ENCODE data around the gene DENND6A. TPM values are rescaled to one million over a fixed set of nuclear protein-coding genes. Genes with fewer than 3 reads are reported as not detected.
A peak's percentile ranks its signal among the peaks of the same experiment; 100 is the strongest.

The DENND6A gene
- total RNA-seq, 2 experiments from 2014 or later, result 25.5 to 34.6 TPM

DNA sequence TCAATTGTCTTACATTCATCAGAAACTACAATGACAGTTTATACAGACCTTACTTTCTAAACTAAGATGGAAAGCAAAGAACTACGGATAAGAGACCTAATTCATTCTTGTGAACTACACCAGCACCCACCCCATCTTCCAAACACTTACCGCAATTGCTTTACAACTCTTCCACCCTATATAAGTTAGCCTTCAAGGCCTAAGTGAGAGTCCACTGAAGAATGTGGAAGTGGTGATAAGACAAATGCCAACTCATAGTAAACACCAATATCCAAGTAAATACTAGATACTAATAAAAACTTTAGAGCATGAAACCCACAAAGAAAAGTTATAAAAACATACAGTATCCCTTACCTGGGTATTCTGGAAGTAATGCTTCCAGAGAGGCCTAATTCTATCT, 109.3 kb downstream of the DENND6A start:
- H3K79me2 ChIP-seq (ENCODE audit: insufficient read depth, low read depth, low read length), result peaks cover 86% of the 10 kb centered on the region
- ChIA-PET POLR2A (no interaction called here), CTCF (ENCODE audit: unreplicated experiment) (no interaction called here)
- H2AFZ ChIP-seq (ENCODE audit: low read length), result no peak overlapping the region
- H3K27ac ChIP-seq (ENCODE audit: low read depth, low read length, poor library complexity, severe bottlenecking), result no peak overlapping the region
- peaks cover 85% of the 10 kb centered on the region for H3K36me3 ChIP-seq (ENCODE audit: insufficient read depth, low read length)
- no peaks in the 10 kb centered on the region for H3K9me3 ChIP-seq (ENCODE audit: low read length)
- no peaks in the 10 kb centered on the region for H3K9me2 ChIP-seq (ENCODE audit: insufficient read depth, low read length)
- no peak overlapping the region for H3K4me2 ChIP-seq (ENCODE audit: low read length)
- DNase-seq (ENCODE audit: low spot score), result no peak
- H3K4me1 ChIP-seq (ENCODE audit: insufficient read depth, low read length, poor library complexity, severe bottlenecking), result peaks cover 17% of the 10 kb centered on the region
- BruUV-seq (replicated peaks), result TSS peak; percentile 9
- intact Hi-C loops (cut with micrococcal nuclease; ENCODE audit: unreplicated experiment), result loop anchor here (5.0 kb wide), 2 partner anchors 186 to 411 kb away; no protein-coding TSS in a partner anchor
- H4K20me1 ChIP-seq (ENCODE audit: insufficient read depth, low read length), result 0 out of 2 replicates have a peak, but pooled peaks cover 16% of the 10 kb centered on the region
- TF ChIP-seq EZH2phosphoT487 (IDR thresholded peaks at IDR 0.05; ENCODE audit: borderline replicate concordance, low read depth, low read length), result no peak
- TF ChIP-seq, protein P1, sequence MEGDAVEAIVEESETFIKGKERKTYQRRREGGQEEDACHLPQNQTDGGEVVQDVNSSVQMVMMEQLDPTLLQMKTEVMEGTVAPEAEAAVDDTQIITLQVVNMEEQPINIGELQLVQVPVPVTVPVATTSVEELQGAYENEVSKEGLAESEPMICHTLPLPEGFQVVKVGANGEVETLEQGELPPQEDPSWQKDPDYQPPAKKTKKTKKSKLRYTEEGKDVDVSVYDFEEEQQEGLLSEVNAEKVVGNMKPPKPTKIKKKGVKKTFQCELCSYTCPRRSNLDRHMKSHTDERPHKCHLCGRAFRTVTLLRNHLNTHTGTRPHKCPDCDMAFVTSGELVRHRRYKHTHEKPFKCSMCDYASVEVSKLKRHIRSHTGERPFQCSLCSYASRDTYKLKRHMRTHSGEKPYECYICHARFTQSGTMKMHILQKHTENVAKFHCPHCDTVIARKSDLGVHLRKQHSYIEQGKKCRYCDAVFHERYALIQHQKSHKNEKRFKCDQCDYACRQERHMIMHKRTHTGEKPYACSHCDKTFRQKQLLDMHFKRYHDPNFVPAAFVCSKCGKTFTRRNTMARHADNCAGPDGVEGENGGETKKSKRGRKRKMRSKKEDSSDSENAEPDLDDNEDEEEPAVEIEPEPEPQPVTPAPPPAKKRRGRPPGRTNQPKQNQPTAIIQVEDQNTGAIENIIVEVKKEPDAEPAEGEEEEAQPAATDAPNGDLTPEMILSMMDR (conservative IDR thresholded peaks at IDR 0.05; ENCODE audit: low read length), result no peak
- no peak overlapping the region for H3K4me3 ChIP-seq (ENCODE audit: low read depth, low read length, poor library complexity, severe bottlenecking)

DNA sequence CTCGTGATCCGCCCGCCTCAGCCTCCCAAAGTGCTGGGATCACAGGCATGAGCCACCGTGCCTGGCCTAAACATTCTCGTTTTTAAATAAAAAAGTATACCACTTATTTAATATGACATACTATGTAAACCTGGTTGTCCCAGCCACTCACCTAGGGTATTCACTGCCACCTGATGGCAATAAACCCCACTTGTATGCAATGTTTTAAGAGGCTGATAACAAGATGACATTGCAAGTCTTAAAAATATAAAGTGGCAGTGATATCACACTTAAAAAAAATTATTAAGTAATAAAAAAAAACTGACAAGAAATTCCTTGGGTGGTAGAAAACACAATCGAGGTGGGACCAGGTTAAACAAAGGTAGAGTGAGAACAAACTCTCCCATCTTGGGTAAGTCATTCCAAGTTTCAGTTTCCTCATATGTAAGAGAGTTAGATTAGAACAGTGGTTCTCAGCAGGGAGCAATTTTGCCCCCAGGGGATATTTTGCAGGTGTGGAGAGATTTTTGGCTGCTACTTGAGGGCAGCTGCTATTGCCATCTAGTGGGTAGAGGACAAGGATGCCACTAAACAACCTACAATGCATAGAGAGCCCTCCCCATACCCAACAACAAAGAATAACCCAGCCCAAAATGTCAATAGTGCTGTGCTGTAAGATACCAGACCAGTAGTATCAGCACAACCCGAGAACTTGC, 110.3 kb downstream of the DENND6A start:
- TF ChIP-seq EZH2phosphoT487 (IDR thresholded peaks at IDR 0.05; ENCODE audit: borderline replicate concordance, low read depth, low read length), result no peak
- TF ChIP-seq, protein P1 (conservative IDR thresholded peaks at IDR 0.05; ENCODE audit: low read length), result peak; percentile 77
- peak overlapping the region; percentile 27 for H3K27ac ChIP-seq (ENCODE audit: low read depth, low read length, poor library complexity, severe bottlenecking)
- H3K36me3 ChIP-seq (ENCODE audit: insufficient read depth, low read length), result peaks cover 90% of the 10 kb centered on the region
- no TSS peak for BruUV-seq (replicated peaks)
- ChIA-PET CTCF (ENCODE audit: unreplicated experiment) (no interaction called here), POLR2A (interaction anchor here (1.6 kb wide), 1 partner anchor 14 kb away, joined by 7 read pairs; no protein-coding TSS in a partner anchor)
- H3K79me2 ChIP-seq (ENCODE audit: insufficient read depth, low read depth, low read length), result peaks cover 77% of the 10 kb centered on the region
- DNase-seq (ENCODE audit: low spot score), result peak; percentile 72
- intact Hi-C loops (cut with micrococcal nuclease; ENCODE audit: unreplicated experiment), result loop anchor here (5.0 kb wide), 2 partner anchors 185 to 410 kb away; no protein-coding TSS in a partner anchor
- no peak overlapping the region for H2AFZ ChIP-seq (ENCODE audit: low read length)
- no peak overlapping the region for H3K4me2 ChIP-seq (ENCODE audit: low read length)
- no peak overlapping the region for H3K4me3 ChIP-seq (ENCODE audit: low read depth, low read length, poor library complexity, severe bottlenecking)
- H3K4me1 ChIP-seq (ENCODE audit: insufficient read depth, low read length, poor library complexity, severe bottlenecking), result peaks cover 13% of the 10 kb centered on the region
- no peaks in the 10 kb centered on the region for H3K9me3 ChIP-seq (ENCODE audit: low read length)
- no peaks in the 10 kb centered on the region for H3K9me2 ChIP-seq (ENCODE audit: insufficient read depth, low read length)
- H4K20me1 ChIP-seq (ENCODE audit: insufficient read depth, low read length), result 0 out of 2 replicates have a peak, but pooled peaks cover 16% of the 10 kb centered on the region

DNA sequence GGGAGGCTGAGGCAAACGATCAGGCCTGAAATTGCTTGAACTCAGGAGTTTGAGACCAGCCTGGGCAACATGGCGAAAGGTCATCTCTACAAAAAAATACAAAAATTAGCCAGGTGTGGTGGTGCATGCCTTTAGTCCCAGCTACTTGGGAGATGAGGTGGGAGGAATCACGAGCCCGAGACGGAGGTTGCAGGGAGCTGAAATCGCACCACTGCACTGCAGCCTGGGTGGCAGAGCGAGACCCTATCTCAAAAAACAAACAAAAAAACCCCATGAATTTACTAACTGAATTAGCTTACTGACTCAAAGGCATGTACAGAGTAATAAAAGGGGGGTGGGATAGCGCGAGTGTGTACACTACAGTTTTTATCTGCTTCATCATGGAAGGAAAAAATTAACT, 115.1 kb downstream of the DENND6A start:
- no peak for DNase-seq (ENCODE audit: low spot score)
- Histone ChIP-seq H3K9me3 (ENCODE audit: low read length) (no peaks in the 10 kb centered on the region), H3K4me1 (ENCODE audit: insufficient read depth, low read length, poor library complexity, severe bottlenecking) (peaks cover 5% of the 10 kb centered on the region), H3K79me2 (ENCODE audit: insufficient read depth, low read depth, low read length) (peaks cover 42% of the 10 kb centered on the region; the same call in 1 of the 2 replicates), H4K20me1 (ENCODE audit: insufficient read depth, low read length) (no peaks in the 10 kb centered on the region), H2AFZ (ENCODE audit: low read length) (no peak overlapping the region), H3K4me2 (ENCODE audit: low read length) (no peak overlapping the region), H3K36me3 (ENCODE audit: insufficient read depth, low read length) (peaks cover 99% of the 10 kb centered on the region), H3K9me2 (ENCODE audit: insufficient read depth, low read length) (no peaks in the 10 kb centered on the region), H3K27ac (ENCODE audit: low read depth, low read length, poor library complexity, severe bottlenecking) (no peak overlapping the region), H3K4me3 (ENCODE audit: low read depth, low read length, poor library complexity, severe bottlenecking) (no peak overlapping the region)
- TF ChIP-seq EZH2phosphoT487 (IDR thresholded peaks at IDR 0.05; ENCODE audit: borderline replicate concordance, low read depth, low read length), result no peak
- TF ChIP-seq, protein P1 (conservative IDR thresholded peaks at IDR 0.05; ENCODE audit: low read length), result no peak
- ChIA-PET CTCF (ENCODE audit: unreplicated experiment) (no interaction called here), POLR2A (no interaction called here)
- intact Hi-C loops (cut with micrococcal nuclease; ENCODE audit: unreplicated experiment), result no loop called here
- BruUV-seq (replicated peaks), result no TSS peak

All from OCI-LY7 (cell line).